ENCODE measurements around the gene MATR3. TPM values are rescaled to one million over a fixed set of nuclear protein-coding genes. Genes with fewer than 3 reads are reported as not detected.

Gene MATR3
- total RNA-seq, 1 experiment from 2014 or later, result 139 TPM

GRCh38 chr5:139363937-139364336 is 70.4 kb downstream of the MATR3 start:
- Histone ChIP-seq H3K9ac (ENCODE audit: low read length) (no peak overlapping the region), H3K27me3 (ENCODE audit: low read length) (no peaks in the 10 kb centered on the region), H3F3A (ENCODE audit: low read length, unreplicated experiment) (no peaks in the 10 kb centered on the region), H3K36me3 (ENCODE audit: low read depth, low read length) (peaks cover 13% of the 10 kb centered on the region; the same call in 1 of the 2 replicates), H3K4me1 (ENCODE audit: insufficient read depth, low read length) (peaks cover 8% of the 10 kb centered on the region), H3K27ac (ENCODE audit: low read length) (no peak overlapping the region), H3K9me3 (ENCODE audit: low read length) (no peaks in the 10 kb centered on the region), H2AFZ (ENCODE audit: low read length) (no peak overlapping the region), H3K9me2 (replicated peaks; ENCODE audit: low read length) (no peaks in the 10 kb centered on the region), H3K4me3 (ENCODE audit: low read length) (no peak overlapping the region), H4K20me1 (ENCODE audit: low read length) (peaks cover 7% of the 10 kb centered on the region), H3K4me2 (ENCODE audit: low read length) (no peak overlapping the region), H3K79me2 (ENCODE audit: low read length) (peaks cover 34% of the 10 kb centered on the region)
- DNase-seq, result no peak
- TF ChIP-seq EZH2 (IDR thresholded peaks at IDR 0.05; ENCODE audit: low read length, unreplicated experiment) (no peak), EZH2phosphoT487 (IDR thresholded peaks at IDR 0.05; ENCODE audit: borderline replicate concordance, low read length) (no peak), CTCF (conservative IDR thresholded peaks at IDR 0.05; ENCODE audit: low read depth, low read length) (no peak)
- CTCF ChIA-PET, result no interaction called here
- BruUV-seq (replicated peaks), result no TSS peak
- ATAC-seq, result no peak
- POLR2A ChIA-PET (ENCODE audit: unreplicated experiment), result no interaction called here
- intact Hi-C loops (cut with micrococcal nuclease), result no loop called here

- Histone ChIP-seq H3K9me2 (replicated peaks; ENCODE audit: low read length) (no peaks in the 10 kb centered on the region), H3K79me2 (ENCODE audit: low read length) (peaks cover 29% of the 10 kb centered on the region), H3F3A (ENCODE audit: low read length, unreplicated experiment) (no peaks in the 10 kb centered on the region), H3K9me3 (ENCODE audit: low read length) (no peaks in the 10 kb centered on the region), H4K20me1 (ENCODE audit: low read length) (peaks cover 3% of the 10 kb centered on the region; the same call in 1 of the 2 replicates), H3K27ac (ENCODE audit: low read length) (no peak overlapping the region), H3K9ac (ENCODE audit: low read length) (no peak overlapping the region), H3K4me3 (ENCODE audit: low read length) (no peak overlapping the region), H3K27me3 (ENCODE audit: low read length) (no peaks in the 10 kb centered on the region), H3K36me3 (ENCODE audit: low read depth, low read length) (peaks cover 13% of the 10 kb centered on the region; the same call in 1 of the 2 replicates), H3K4me1 (ENCODE audit: insufficient read depth, low read length) (peaks cover 3% of the 10 kb centered on the region; the same call in 1 of the 2 replicates), H2AFZ (ENCODE audit: low read length) (no peak overlapping the region), H3K4me2 (ENCODE audit: low read length) (no peak overlapping the region)
- TF ChIP-seq EZH2 (IDR thresholded peaks at IDR 0.05; ENCODE audit: low read length, unreplicated experiment) (no peak), EZH2phosphoT487 (IDR thresholded peaks at IDR 0.05; ENCODE audit: borderline replicate concordance, low read length) (no peak), CTCF (conservative IDR thresholded peaks at IDR 0.05; ENCODE audit: low read depth, low read length) (no peak)
- intact Hi-C loops (cut with micrococcal nuclease), result no loop called here
- CTCF ChIA-PET, result no interaction called here
- ATAC-seq (no peak), DNase-seq (no peak)
- POLR2A ChIA-PET (ENCODE audit: unreplicated experiment), result no interaction called here
- no TSS peak for BruUV-seq (replicated peaks)
Observed at GRCh38 chr5:139364466-139364865, 70.9 kb downstream of the MATR3 start.

- CTCF ChIA-PET, result interaction anchor here (0.6 kb wide), 1 partner anchor 118 kb away, joined by 4 read pairs; no protein-coding TSS in a partner anchor
- intact Hi-C loops (cut with micrococcal nuclease), result no loop called here
- POLR2A ChIA-PET (ENCODE audit: unreplicated experiment), result no interaction called here
- ATAC-seq (no peak), DNase-seq (no peak)
- Histone ChIP-seq H3K4me2 (ENCODE audit: low read length) (no peak overlapping the region), H3K9ac (ENCODE audit: low read length) (no peak overlapping the region), H2AFZ (ENCODE audit: low read length) (no peak overlapping the region), H3K27me3 (ENCODE audit: low read length) (no peaks in the 10 kb centered on the region), H4K20me1 (ENCODE audit: low read length) (no peaks in the 10 kb centered on the region), H3K36me3 (ENCODE audit: low read depth, low read length) (peaks cover 11% of the 10 kb centered on the region; the same call in 1 of the 2 replicates), H3K9me2 (replicated peaks; ENCODE audit: low read length) (no peaks in the 10 kb centered on the region), H3K27ac (ENCODE audit: low read length) (no peak overlapping the region), H3K4me1 (ENCODE audit: insufficient read depth, low read length) (peaks cover 15% of the 10 kb centered on the region), H3F3A (ENCODE audit: low read length, unreplicated experiment) (no peaks in the 10 kb centered on the region), H3K79me2 (ENCODE audit: low read length) (0 out of 2 replicates have a peak, but pooled peaks cover 2% of the 10 kb centered on the region), H3K9me3 (ENCODE audit: low read length) (no peaks in the 10 kb centered on the region), H3K4me3 (ENCODE audit: low read length) (no peak overlapping the region)
- no TSS peak for BruUV-seq (replicated peaks)
- TF ChIP-seq CTCF (conservative IDR thresholded peaks at IDR 0.05; ENCODE audit: low read depth, low read length) (peak; percentile 26; the same call in 1 of the 2 replicates), EZH2phosphoT487 (IDR thresholded peaks at IDR 0.05; ENCODE audit: borderline replicate concordance, low read length) (no peak)
Observed at GRCh38 chr5:139368613-139369012, 75.1 kb downstream of the MATR3 start.

Data from PC-3 (cell line).